ENCODE data around the gene GPHN.
"Not testable (repeated sequence)": the region's sequence is repeated elsewhere in the genome, so short reads cannot be mapped to it uniquely, and the experiment has no call there.

GPHN gene

GRCh38 chr14:66696326-66696725 lies 188.4 kb downstream of the GPHN start:
- no peak for DNase-seq

- DNase-seq, result no peak
Observed at GRCh38 chr14:66698503-66698902, 190.6 kb downstream of the GPHN start.

DNA sequence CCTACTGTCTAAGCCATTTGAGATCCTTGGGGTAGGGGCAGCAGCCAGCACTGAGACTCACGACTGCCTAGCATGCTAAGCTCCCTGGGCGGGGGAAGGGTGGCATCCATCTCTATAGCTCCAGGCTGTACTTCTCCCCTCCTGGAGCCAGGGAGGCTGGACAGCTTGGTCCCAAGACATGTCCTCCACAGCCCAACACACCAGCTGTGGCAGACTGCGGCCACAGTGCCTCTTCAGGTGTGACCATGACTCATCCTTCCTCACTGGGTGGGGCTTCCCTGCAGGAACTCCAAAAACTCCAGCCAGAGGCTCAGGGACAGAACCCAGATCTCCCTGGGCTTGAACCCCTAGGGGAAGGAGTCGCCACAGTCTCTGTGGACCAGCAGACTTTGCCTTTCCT lies 193.9 kb downstream of the GPHN start:
- no peak for DNase-seq

DNA sequence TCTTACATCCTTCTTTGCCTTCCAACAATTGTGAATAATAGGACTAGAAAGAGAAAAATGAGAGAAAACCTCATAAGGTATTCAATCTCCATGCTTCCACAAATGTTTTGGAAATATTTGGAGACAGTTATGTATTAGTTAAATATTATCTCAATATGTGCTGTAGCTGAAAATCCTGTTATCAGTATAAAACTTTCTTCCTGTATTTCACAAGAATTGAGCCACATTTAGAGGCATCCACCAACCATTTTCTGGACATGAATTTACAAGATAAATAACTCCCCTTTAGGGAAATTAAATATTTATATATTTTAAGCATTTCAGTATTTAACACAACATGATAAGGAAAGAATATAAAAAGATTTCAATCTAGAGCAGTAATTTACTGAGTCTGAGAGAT lies 200.3 kb downstream of the GPHN start:
- no peak for DNase-seq

- DNase-seq, result no peak
Observed at GRCh38 chr14:66709291-66709690, 201.3 kb downstream of the GPHN start.

DNA sequence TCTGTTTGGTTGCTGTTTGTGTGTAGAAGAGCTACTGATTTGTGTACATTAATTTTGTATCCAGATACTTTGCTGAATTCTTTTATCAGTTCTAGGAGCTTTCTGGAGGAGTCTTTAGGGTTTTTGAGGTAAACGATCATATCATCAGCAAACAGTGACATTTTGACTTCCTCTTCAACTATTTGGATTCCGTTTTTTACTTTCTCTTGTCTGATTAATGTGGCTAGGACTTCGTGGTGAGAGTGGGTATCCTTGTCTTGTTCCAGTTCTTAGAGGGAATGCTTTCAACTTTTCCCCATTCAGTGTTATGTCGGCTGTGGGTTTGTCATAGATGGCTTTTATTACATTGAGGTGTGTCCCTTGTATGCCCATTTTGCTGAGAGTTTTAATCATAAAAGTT lies 206.3 kb downstream of the GPHN start:
- not testable (repeated sequence) for DNase-seq

- DNase-seq, result not testable (repeated sequence)
Observed at GRCh38 chr14:66715313-66715712, 207.4 kb downstream of the GPHN start.

DNA sequence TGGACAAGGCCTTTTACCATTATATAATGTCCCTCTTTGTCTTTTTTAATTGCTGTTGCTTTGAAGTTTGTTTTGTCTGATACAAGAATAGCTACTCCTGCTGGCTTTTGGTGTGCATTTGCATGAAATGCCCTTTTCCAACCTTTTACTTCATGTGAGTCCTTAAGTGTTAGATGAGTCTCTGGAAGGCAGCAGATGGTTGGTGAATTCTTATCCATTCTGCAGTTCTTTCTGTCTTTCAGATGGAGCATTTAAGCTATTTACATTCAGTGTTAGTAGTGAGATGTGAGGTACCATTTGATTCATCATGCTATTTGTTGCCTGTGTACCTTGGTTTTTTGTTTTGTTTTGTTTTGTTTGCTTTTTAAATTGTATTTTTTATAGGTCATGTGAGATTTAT lies 208.3 kb downstream of the GPHN start:
- no peak for DNase-seq

DNA sequence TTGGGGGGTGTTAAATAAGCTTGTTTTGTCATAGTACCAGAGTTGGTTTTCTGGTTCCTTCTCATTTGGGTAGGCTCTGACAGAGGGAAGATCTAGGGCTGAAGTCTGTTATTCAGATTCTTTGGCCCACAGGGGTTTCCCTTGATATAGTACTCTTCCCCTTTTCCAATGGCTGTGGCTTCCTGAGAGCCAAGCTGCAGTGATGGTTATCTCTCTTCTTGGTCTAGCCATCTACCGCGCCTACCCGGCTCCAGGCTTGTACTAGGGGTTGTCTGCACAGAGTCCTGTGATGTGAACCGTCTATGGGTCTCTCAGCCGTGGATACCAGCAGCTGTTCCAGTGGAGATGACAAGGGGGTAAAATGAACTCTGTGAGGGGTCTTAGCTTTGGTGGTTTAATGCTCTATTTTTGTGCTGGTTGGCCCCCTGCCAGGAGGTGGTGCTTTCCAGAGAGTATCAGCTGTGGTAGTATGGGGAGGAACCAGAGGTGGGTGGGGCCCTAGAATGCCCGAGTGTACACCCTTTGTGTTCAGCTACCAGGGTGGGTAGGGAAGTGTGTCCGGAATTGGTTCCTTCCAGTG lies 209.7 kb downstream of the GPHN start:
- no peak for DNase-seq

DNA sequence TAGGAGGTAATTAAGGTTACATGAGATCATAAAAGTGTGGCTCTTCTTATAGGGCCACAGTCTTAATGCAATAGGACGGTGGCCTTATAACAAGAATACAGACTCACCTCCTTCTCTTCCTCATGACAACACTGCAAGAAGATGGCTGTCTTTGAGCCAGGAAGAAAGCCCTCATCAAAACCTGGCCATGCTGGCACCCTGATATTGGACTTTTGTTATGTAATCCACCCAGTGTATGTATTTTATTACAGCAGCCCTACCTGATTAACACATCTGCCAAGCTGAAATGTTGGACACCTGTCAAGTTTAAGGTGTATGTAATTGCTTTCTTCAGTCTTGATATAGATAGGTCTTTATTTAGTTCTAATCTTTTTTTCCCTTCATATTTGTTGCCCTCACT lies 217.0 kb downstream of the GPHN start:
- no peak for DNase-seq

GRCh38 chr14:66731298-66731697 lies 223.4 kb downstream of the GPHN start:
- DNase-seq, result not testable (repeated sequence)

- DNase-seq, result no peak
Observed at GRCh38 chr14:66735853-66736252, 227.9 kb downstream of the GPHN start.

DNA sequence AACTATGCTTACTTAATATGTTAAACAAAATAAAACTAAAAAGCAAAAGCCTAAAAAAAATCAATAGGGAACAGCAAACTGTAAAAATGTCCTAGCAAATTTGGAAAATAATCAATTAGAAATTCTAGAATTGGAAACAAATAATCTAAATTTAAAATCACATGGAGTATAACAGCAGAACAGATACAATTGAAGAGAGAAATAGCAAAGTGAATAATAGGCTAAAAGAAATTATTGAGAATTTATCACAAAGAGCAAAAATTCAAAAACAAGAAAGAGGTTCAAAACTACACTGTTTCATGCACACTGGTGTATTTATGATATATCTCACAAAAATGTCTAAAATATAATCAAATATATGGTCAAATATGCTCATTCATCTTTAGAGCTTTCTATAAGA lies 231.9 kb downstream of the GPHN start:
- DNase-seq, result no peak

DNA sequence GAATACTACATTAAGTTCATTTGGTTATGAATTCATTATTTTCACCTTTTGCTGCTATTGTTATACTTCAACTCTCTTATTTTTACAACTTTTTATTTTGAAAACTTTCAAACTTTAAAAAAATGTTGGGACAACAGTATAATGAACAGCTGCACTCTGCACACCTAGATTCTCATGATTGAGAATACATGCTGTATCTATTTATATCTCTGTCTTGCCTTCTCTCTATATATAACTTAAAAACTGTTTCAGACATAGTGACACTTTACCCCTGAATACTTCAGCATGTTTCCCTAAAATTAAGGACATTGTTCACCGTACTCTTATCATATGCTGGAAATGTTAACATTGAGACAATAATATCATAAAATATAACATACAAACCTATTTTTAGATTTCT lies 237.1 kb downstream of the GPHN start:
- DNase-seq, result no peak

- DNase-seq, result peak in 1 of 2 experiments; percentile 18
Observed at GRCh38 chr14:66746316-66747006, 238.5 kb downstream of the GPHN start.

- DNase-seq, result peak in 1 of 2 experiments; percentile 5
Observed at GRCh38 chr14:66752109-66752508, 244.2 kb downstream of the GPHN start.

DNA sequence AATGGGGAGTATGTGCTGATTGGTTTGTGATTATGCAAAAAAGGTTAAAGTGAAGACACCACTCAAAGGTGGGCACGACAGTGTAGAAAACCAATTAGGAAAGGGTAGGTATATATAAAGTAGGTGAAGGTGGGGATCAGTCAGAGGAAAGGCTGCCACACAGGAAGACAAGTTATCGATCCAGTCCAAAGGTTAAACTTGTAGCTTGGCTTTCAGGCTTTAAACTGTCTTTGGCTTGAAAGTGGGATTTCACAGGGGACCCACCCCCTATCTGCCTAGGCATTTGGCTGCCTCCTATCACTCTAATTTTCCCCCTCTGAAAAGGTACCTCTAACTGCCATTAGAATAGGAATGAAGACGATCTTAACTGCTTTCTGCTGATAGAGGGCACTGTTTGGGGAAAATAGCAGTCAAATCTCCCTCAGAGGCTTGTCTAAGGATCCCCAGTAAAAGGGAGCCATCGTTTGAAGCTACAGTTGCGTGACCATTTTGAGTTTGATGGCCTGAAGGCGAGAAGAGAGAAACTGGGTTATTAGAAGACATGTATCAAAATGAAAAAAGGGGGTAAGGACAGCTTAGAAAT lies 250.2 kb downstream of the GPHN start:
- no peak for DNase-seq

- no peak for DNase-seq
Observed at GRCh38 chr14:66772146-66772545, 264.2 kb downstream of the GPHN start.

DNA sequence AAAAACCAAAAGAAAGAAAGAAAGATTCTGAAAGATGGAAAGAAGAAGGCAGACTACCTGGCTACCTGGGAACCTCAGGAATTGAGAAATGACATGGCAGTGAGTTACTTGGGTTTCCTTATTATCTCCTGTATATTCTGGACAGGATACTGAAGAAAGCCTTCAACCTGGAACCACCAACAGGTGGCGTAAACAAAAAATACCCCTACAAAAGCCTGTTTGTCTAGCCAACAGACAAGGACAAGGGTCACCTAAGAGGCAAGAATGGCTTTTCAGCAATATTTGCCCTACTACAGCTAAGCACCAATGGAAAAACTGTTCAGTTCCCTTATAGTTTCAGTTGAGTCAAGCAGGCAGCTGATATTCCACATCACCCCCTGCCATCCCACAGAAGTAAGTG lies 274.9 kb downstream of the GPHN start:
- DNase-seq, result no peak

GRCh38 chr14:66790101-66790500 lies 282.2 kb downstream of the GPHN start:
- no peak for DNase-seq

- no peak for DNase-seq
Observed at GRCh38 chr14:66802962-66803361, 295.0 kb downstream of the GPHN start.

DNA sequence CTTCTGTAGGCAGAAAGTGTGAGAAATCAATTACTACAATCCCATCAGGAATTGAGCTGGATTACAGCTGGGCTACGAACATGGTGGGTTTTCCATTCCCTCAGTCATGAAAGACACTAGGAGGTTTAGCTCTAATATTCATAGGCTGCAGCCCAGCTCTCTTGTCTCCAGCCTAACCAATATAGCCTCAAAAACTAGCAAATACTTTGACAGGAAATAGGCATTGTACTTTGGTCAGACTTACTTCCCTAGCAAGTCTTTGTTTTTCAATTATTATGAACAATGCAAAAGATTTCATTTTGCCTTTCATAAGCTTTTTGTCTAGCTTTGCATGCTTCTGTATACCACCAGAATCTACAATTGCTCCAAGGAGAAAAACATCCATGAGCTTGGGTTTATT lies 296.2 kb downstream of the GPHN start:
- no peak for DNase-seq

DNA sequence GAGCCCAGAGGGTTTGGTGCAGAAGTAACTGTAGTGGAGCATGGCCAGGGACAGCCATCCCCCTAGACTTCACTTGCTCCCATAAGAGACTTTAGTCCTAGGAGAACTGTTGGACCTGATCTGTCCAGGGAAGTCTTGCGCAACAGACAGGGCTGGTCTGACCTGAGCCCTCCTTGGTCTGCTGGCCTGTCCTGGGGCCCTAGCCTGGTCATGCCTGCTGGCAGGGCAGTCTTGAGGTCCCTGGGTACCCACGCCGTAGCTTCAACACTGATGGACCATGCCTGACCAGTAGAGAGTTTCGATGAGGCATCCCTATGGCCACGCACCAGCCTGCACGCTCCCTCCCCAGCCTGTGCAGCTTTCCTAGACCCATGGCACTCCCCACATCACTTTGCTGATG lies 305.7 kb downstream of the GPHN start:
- no peak for DNase-seq

GRCh38 chr14:66815687-66816086 lies 307.7 kb downstream of the GPHN start:
- DNase-seq, result no peak

DNA sequence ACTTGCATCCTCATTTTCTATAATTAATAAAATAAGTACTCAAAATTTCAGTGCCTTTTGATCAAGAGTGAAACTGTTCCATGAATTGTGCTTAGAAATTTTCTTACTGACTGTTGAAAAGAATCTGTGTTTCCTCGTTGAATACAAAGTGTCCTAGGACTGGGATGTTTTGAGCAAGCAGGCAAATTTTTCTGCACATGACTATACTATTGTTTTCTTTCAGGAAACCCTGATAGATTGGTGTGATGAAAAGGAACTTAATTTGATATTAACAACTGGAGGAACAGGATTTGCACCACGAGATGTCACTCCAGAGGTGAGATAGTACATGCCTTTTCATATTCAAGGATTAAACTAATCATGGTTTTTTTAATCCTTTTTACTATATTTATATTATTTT lies 316.3 kb downstream of the GPHN start:
- no peak for DNase-seq

Measured in NCI-H446 (cell line).